ENCODE measurements around the gene RSRC1.
A peak's percentile ranks its signal among the peaks of the same experiment; 100 is the strongest.
"Not testable (repeated sequence)": the region's sequence is repeated elsewhere in the genome, so short reads cannot be mapped to it uniquely, and the experiment has no call there.

RSRC1 gene

DNA sequence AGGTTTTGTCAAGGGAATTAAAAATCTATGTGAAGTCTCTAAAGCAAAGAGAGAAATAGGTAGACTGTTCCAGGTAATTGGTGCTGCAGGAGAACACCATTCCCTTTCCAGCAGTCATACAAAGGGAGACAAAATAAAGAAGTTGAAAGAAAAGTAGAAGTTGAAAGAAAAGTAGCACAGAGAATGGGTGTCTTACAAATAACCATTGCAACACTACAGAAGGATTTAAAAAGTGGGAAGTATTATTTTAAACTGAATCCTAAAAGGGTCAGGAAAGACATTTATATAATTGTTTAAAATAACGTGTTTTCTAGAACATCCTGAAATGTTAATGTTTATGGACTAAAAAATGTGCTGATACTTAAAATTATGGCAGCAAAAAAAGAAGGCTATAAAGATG, 223.8 kb downstream of the RSRC1 start:
- DNase-seq = no peak

DNA sequence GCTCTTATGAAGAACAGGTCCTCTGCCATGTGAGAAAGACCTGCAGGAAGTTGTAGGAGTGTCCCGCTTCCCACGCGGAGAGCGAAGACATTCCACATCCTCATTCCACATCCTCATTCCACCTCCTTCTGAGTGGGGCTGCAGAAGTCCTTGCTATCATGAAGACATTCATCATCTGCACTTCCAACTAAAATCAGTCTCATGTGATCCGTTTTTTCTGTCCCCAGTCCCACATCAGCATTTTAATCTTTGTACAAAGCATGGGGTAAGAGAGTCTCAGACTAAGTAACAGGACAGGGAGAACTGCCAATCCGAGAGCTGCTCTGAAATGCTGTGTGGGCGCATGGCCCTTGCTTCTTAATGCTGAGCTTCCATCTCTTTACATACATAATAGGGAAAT, 227.2 kb downstream of the RSRC1 start:
- DNase-seq = no peak

DNA sequence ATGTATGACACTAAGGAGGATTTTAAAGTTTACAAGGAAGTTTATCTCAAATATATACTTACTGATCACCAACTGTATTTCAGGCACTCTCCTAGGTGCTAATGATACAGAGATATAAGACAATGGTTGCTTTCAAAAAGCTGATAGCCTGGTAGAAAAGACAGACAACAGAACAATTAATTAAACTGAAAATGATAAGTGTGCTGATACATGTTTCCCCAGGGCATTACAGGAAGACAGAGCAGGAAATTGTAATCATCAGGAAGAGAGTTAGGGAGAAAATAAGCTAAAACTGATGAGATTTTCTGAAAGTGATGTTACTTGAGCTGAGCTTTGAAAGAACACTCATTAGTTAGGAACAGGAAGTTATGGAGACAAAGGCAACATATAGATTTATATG, 229.7 kb downstream of the RSRC1 start:
- no peak for DNase-seq

DNA sequence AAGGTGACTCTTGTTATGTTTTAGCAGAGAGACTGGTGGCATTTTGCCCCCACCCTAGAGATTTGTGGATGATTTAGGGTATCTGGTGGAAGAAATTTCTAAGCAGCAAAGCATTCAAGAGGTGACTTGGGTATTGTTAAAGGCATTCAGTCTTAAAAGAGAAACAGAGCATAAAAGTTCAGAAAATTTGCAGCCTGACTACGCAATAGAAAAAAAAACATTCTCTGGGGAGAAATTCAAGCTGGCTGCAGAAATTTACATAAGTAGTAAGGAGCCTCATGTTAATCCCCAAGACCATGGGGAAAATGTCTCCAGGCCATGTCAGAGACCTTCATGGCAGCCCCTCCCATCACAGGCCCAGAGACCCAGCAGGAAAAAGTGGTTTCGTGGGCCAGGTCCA, 231.1 kb downstream of the RSRC1 start:
- DNase-seq = not testable (repeated sequence)

GRCh38 chr3:158347966-158348365, 238.1 kb downstream of the RSRC1 start:
- no peak for DNase-seq

DNA sequence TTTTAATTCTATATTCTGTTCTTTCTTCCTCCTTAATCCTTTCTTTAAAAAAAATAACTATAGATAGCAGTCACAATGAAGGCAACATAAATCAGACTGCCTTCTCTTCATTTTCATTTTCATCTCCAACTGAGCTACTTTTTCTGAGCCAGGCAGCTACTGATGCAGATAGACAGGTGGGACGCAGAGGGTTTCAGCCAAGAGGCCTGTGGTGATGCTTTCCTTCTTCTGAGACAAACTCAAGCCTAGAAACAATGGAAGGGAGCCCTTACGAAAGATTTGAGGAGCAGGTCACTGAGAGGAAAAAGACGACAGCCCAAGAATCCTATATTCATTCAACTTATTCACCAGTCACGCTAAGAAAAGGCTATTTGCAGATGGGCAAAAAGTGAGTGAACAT, 241.1 kb downstream of the RSRC1 start:
- no peak for DNase-seq

- peak; percentile 52 for DNase-seq
These were observed 242.7 kb downstream of the RSRC1 start for GRCh38 chr3:158352551-158352950.

- no peak for DNase-seq
These were observed 244.8 kb downstream of the RSRC1 start for GRCh38 chr3:158354713-158355112.

DNA sequence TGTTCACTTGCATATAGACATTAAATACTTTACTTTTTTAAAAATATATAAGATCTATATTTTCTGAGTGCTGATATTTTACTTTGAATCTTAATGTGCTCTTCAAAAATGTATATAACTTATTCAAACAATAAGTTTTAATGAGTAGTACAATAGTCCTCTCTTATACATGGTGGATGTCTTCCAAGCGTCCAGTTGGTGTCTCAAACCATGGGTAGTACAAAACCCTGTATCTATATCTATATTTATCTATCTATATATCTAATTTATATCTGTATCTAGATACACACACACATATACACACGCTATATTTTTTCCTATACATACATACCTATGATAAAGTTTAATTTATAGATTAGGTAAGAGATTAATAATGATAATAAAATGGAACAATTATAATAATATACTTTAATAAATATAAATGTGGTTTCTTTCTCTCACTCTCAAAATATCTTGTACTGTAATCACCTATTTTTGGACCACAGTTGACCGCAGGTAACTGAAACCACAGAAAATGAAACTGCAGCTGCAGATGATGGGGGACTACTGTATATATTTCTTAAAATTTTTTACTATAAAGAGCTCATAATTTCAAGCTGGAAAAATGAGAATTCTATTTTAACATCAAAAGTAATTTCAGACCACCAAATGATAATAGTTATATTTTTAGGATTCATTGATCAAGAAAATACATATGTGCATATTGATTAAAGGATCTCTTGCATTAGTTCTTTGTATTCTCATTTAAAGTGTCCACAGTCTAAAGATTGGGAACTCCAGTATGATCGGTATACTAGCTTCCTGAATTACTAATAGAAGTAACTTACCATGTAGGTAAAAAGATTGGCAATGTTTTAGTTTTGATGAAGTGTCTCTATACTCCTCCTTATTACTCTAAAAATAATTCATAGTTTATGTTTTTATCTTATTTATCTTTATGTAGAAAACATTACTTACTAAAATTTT, 246.0 kb downstream of the RSRC1 start:
- DNase-seq = no peak

DNA sequence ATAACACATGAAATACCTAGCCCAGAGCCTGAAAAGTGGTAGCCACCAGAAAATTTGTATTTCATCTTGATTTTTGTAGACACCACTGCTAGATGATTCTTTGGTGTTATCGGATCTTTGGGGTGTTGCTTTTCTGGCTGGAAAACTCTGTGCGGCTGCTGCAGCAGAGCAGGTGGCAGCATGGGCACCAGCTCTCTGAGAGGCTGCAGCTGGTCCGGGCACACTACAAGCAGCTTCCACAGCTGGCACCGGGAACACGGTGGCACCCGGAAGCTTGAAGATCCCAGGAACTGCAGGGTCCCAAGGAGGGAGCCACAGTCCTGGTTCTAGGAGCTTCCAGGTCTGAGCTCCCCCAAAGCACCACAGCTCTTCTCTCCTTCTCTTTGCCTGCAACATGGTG, 249.4 kb downstream of the RSRC1 start:
- no peak for DNase-seq

- DNase-seq = no peak
These were observed 251.0 kb downstream of the RSRC1 start for GRCh38 chr3:158360756-158361448.

DNA sequence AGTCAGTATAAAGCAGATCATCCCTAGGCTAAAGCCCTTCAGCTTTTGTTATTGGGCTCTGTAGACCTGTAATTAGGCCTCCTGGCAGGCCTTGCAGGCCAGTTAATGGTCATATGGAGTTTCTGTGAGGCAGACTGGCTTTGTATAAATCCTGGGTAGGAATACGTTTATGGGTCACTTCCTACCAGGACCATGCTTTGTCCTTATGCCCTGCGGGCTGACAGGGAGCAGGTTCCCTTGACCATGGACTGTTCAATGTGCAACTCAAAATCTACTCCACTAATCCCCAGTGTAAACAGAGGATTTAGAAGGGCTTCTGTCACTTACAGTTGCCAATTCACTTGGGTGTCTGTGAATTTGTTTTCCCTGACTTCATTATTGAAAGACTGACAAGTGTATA, 258.4 kb downstream of the RSRC1 start:
- DNase-seq = no peak

- no peak for DNase-seq
These were observed 259.4 kb downstream of the RSRC1 start for GRCh38 chr3:158369279-158369678.

- no peak for DNase-seq
These were observed 269.6 kb downstream of the RSRC1 start for GRCh38 chr3:158379517-158379916.

- no peak for DNase-seq
These were observed 271.5 kb downstream of the RSRC1 start for GRCh38 chr3:158381262-158381868.

DNA sequence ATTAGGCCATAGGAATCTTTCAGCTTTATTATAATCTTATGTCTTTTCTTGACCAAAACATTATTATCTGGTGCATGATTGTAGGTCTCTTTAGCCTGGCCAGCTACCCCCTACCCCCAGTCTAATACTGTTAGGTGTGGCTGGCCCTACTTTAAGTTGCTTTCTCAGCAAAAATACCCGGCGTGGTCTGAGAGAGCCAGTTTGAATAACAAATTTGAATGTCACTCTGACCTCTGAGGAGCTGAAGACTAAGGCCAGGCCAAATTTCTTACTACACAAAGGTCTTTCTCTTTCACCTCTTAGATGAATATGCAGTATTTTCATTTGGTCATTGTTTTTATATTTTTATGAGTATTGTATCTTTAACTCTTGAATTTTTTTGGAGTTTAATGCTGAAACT, 272.6 kb downstream of the RSRC1 start:
- no peak for DNase-seq

GRCh38 chr3:158384019-158384418, 274.1 kb downstream of the RSRC1 start:
- no peak for DNase-seq

GRCh38 chr3:158395421-158395820, 285.5 kb downstream of the RSRC1 start:
- DNase-seq = no peak

- DNase-seq = no peak
These were observed 292.7 kb downstream of the RSRC1 start for GRCh38 chr3:158402590-158402989.

DNA sequence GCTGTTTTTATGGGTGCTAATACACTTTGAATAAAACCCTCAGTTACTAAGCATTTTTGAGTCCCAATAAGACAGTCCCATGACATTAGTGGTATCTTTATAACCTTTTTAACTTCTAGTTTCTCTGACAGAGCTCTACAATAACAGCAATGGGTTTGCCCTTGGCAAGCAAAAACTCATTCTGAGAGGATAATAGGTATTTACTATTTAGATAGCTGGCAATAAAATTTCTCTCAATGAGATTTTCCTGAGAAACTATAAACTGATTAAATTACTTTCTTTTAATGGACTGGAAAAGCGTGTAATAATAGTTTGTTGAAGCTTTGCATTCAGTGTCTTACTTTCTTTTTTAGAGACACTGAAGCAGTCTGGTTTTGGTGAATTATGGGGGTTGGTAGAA, 293.1 kb downstream of the RSRC1 start:
- DNase-seq = no peak

DNA sequence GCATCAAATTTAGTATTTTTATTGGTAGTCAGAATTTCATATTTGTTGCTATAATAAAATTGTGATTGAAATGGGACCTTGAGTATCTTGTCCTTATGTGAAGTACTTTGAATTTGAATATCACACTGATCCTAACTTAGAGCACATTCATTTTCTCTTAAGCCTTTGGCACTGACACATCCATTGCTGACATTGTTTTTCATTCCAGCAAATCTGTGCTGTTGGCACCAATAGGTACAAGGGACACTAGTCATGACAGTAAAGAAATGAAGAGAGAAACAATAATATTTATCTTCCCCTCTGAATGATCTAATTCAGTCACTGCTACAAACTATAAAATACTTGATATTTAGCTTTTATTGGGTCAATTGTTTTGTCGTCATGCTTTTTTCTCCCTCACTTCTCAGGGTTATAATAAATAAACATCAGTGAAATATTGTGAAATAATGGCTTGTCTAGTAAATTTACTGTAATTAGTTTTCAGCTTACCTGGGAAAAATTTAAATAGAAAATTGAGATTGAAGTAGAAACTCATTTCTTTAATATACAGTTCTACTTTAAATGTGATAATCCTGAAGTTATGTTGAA, 294.3 kb downstream of the RSRC1 start:
- DNase-seq = no peak

GRCh38 chr3:158405507-158405906, 295.6 kb downstream of the RSRC1 start:
- no peak for DNase-seq

DNA sequence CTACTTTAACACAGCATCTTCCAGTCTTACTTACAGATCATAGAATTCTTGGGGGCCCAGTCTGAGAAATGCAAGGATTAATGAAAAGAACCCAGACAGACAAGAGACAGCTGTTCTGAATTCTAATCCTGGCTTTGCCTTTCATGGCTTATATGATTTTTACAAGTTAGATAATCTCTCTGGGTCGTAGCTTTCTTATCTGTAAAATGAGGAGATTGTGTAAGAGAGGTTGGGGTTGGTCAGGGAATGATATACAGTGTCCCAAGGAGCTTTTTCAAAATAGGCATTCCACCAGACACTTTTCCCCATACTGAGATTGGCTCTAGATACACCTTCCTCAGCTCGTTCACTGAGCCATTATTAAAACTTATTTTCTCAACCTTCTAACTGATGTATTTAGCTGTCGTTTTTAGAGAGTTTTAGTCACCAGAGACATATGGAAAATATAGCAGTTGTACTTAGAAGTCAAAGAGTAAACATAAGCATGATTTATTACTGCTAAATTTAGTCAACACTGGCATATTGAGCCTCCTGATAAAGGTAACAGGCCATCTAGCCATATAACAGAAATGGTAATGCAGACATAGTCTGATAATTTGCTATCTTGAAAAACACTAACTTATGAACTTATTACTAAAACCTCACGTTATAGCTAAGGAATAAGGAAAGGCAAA, 298.1 kb downstream of the RSRC1 start:
- no peak for DNase-seq

Measured in KG1 (cell line).